MCF 10A (cell line): Measurements from ENCODE around the gene TRIM65. TPM values are rescaled to one million over a fixed set of nuclear protein-coding genes. Genes with fewer than 3 reads are reported as not detected.

ENCODE experiments used
- BruUV-seq: library from RNA; stranded (reverse); fragments of 400-500 nt; replicated peaks from 2 replicates; lab custom pipeline; 2021; lab: Mats Ljungman, UMichigan
- CTCF ChIA-PET: fragments of 300-600 bp; sonication (Branson Sonifier 250); formaldehyde crosslinking; extraction: SDS; loops from one replicate; lab custom pipeline; 2021; ENCODE audit warnings: antibody characterized with exemption, inconsistent platforms; lab: Yijun Ruan, JAX
- POLR2A ChIA-PET: fragments of 300-600, 350-650 bp; sonication (Branson Sonifier 250); formaldehyde crosslinking; extraction: SDS; loops from one replicate; lab custom pipeline; 2020; ENCODE audit warnings: antibody characterized with exemption, inconsistent platforms; lab: Yijun Ruan, JAX
- DNase-seq: peaks from one replicate; pipeline ENCODE4 v3.0.0-alpha.2; 2018; ENCODE audit not compliant: unreplicated experiment
- H3K27ac Mint-ChIP-seq: one replicate; pipeline ENCODE4 v1.8.0; 2022; ENCODE audit warnings: mild to moderate bottlenecking, low read depth, mixed read lengths; ENCODE audit not compliant: unreplicated experiment
- H3K27me3 Mint-ChIP-seq: one replicate; pipeline ENCODE4 v1.8.0; 2022; ENCODE audit warnings: mixed read lengths; ENCODE audit not compliant: insufficient read depth, unreplicated experiment
- H3K36me3 Mint-ChIP-seq: one replicate; pipeline ENCODE4 v1.8.0; 2022; ENCODE audit warnings: mild to moderate bottlenecking, moderate library complexity, mixed read lengths; ENCODE audit not compliant: insufficient read depth, unreplicated experiment
- H3K4me1 Mint-ChIP-seq: one replicate; pipeline ENCODE4 v1.8.0; 2022; ENCODE audit warnings: mixed read lengths; ENCODE audit not compliant: insufficient read depth, unreplicated experiment
- H3K4me3 Mint-ChIP-seq: one replicate; pipeline ENCODE4 v1.8.0; 2022; ENCODE audit warnings: mild to moderate bottlenecking, moderate library complexity, mixed read lengths; ENCODE audit not compliant: unreplicated experiment
- H3K9me3 Mint-ChIP-seq: one replicate; pipeline ENCODE4 v1.8.0; 2022; ENCODE audit warnings: mixed read lengths; ENCODE audit not compliant: unreplicated experiment
- intact Hi-C: fragments of 100-400 bp; cut with micrococcal nuclease; formaldehyde crosslinking; loops from 2 replicates; pipeline ENCODE4 v1.14.1; 2022
- total RNA-seq: library from RNA; stranded (reverse); gene quantifications from 2 replicates; pipeline ENCODE4 v1.2.3, GENCODE V29; 2022
- TF ChIP-seq, protein P1 (sequence below): fragments of 200-600 bp; IDR thresholded peaks from one replicate; pipeline ENCODE4 v1.8.0; 2022; ENCODE audit warnings: antibody characterized with exemption, mild to moderate bottlenecking; ENCODE audit not compliant: unreplicated experiment

The TRIM65 gene
- total RNA-seq, 1 experiment from 2014 or later: 15.9 TPM

DNA sequence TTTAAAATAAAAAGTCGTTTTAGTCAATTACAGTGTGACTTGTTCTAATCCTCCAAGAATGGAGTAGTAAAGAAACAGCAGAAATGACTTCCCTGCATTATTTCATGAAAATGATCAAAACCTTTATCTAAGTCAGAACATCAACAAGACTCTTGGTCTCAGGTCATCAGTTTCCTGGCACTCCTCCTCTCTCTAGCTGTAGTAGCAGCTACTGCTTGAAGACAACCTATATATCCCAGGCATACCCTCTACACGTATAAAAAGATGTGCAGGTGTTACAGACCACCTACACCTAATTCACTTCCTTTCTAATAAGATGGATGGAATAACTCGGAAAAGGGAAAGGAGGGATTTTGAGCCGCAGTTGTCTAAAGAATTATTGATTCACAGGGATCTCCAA lies 45.7 kb upstream of the TRIM65 start:
- H3K4me1 Mint-ChIP-seq: peaks cover 10% of the 10 kb centered on the region
- TF ChIP-seq, protein P1, sequence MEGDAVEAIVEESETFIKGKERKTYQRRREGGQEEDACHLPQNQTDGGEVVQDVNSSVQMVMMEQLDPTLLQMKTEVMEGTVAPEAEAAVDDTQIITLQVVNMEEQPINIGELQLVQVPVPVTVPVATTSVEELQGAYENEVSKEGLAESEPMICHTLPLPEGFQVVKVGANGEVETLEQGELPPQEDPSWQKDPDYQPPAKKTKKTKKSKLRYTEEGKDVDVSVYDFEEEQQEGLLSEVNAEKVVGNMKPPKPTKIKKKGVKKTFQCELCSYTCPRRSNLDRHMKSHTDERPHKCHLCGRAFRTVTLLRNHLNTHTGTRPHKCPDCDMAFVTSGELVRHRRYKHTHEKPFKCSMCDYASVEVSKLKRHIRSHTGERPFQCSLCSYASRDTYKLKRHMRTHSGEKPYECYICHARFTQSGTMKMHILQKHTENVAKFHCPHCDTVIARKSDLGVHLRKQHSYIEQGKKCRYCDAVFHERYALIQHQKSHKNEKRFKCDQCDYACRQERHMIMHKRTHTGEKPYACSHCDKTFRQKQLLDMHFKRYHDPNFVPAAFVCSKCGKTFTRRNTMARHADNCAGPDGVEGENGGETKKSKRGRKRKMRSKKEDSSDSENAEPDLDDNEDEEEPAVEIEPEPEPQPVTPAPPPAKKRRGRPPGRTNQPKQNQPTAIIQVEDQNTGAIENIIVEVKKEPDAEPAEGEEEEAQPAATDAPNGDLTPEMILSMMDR: no peak
- H3K27ac Mint-ChIP-seq: peak overlapping the region; percentile 49
- DNase-seq: no peak
- peaks cover 17% of the 10 kb centered on the region for H3K36me3 Mint-ChIP-seq
- POLR2A ChIA-PET: no interaction called here
- no peak overlapping the region for H3K4me3 Mint-ChIP-seq
- CTCF ChIA-PET: interaction anchor here (0.7 kb wide), 1 partner anchor 200 kb away, joined by 4 read pairs; no protein-coding TSS in a partner anchor
- H3K27me3 Mint-ChIP-seq: no peaks in the 10 kb centered on the region
- no peaks in the 10 kb centered on the region for H3K9me3 Mint-ChIP-seq
- no TSS peak for BruUV-seq
- intact Hi-C loops: loop anchor here (5.0 kb wide), 1 partner anchor 35 kb away; the partner anchor contains the start of genes ACOX1 and TEN1

DNA sequence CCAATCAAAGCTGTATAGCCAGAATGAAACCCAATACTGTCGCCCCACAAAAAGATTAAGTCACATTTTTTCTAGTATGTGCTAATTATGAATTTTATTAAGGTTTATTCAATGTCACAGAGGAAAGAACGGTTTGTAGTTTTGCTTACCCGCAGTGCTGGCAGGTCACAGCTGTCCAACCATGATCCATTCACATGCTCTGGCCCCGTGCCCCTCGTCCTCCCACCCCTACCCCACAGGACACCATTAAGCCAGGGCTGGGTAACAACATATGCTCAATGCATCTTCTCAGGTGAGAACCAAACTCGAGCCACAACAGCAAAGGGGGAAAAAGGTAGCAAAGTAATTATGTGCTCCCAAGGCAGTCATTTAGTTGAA lies 44.7 kb upstream of the TRIM65 start:
- ChIA-PET CTCF (interaction anchor here (0.8 to 3.3 kb wide), 2 partner anchors 64 to 72 kb away, joined by 3 to 9 read pairs; no protein-coding TSS in a partner anchor), POLR2A (interaction anchor here (0.6 to 1.3 kb wide), 12 partner anchors 8 to 158 kb away, joined by 3 to 9 read pairs (median 4); partner anchors contain the start of genes ACOX1, TEN1 and WBP2)
- no peaks in the 10 kb centered on the region for H3K9me3 Mint-ChIP-seq
- no peak for DNase-seq
- no peaks in the 10 kb centered on the region for H3K27me3 Mint-ChIP-seq
- H3K36me3 Mint-ChIP-seq: peaks cover 6% of the 10 kb centered on the region
- peaks cover 10% of the 10 kb centered on the region for H3K4me1 Mint-ChIP-seq
- no TSS peak for BruUV-seq
- intact Hi-C loops: loop anchor here (5.0 kb wide), 1 partner anchor 36 kb away; the partner anchor contains the start of genes ACOX1 and TEN1
- TF ChIP-seq, protein P1: no peak
- H3K27ac Mint-ChIP-seq: peak overlapping the region; percentile 74
- peak overlapping the region; percentile 78 for H3K4me3 Mint-ChIP-seq

DNA sequence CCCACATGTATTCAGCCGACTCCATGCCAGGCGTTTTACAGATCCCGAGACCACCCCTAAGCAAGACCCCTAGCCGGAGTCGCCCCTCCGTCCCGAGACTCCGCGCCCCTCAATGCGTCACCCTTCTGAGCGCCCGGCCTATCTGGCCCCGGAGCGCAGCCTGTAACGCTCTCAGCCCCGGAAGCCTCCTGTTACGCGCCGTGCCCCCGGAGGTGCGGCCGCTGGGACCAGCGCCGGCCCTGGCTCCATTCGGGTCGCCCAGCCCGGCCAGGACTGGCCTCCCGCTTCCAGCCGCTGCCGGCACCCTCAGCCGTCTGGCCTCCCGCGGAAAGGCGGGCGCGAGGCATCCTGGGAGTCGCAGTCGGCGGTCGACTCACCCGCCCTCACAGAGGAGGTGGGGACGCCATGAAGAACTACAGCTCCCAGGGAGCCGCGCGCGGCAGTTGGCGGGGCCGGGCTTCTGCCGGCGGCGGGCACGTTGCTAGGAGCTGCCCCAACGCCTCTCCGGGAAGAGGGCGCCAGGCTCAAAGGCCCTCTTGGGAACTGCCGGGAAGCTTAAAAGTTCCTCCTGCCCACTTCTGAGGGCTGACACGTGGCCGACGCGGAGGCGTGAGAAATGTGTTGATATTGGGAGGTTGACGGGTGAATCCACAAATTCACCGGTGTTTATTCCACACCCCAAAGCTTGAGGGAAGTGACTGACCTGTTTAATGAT lies 44.1 kb upstream of the TRIM65 start, which contains the start of gene FBF1:
Gene FBF1 (minus strand): TSS at position 316 of the 715 bp plus-strand sequence. CDS start 2,893 bp downstream, outside the sequence.
- Mint-ChIP-seq H3K27ac (peak within 1 kb of the TSS; percentile 74), H3K36me3 (peaks cover under 1% of the 10 kb centered on the region), H3K4me1 (peaks cover 10% of the 10 kb centered on the region), H3K27me3 (no peaks in the 10 kb centered on the region), H3K9me3 (no peaks in the 10 kb centered on the region), H3K4me3 (peak within 1 kb of the TSS; percentile 78)
- ChIA-PET POLR2A (interaction anchor here (0.6 to 1.3 kb wide), 14 partner anchors 9 to 466 kb away, joined by 3 to 9 read pairs (median 4); partner anchors contain the start of genes ACOX1, TEN1 and WBP2), CTCF (interaction anchor here (0.8 to 3.3 kb wide), 3 partner anchors 36 to 73 kb away, joined by 3 to 9 read pairs (median 3); partner anchors contain the start of gene MRPL38)
- peak; percentile 96 for DNase-seq
- TF ChIP-seq, protein P1: no peak
- BruUV-seq: no TSS peak
- intact Hi-C loops: loop anchor here (5.0 kb wide), 1 partner anchor 36 kb away; the partner anchor contains the start of genes ACOX1 and TEN1

DNA sequence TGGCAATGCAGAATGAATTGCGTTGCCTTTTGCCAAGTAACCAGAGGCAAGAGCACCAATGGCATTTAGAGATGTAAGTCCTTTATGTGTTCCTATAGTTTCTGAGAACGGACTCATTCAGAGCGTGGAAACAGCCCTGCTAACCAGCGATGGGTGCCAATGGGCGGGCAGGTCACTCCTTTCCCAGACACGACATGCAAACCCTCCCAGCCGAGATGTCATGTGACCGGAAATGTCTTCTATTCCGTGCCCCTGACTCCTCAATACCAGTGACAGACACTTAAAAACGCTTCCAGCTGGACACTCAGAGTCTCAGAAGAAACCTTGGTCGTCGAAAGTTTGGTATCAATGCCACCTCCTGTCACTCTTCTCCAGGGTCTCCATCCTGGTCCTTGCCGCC lies 40.9 kb upstream of the TRIM65 start:
- peaks cover 10% of the 10 kb centered on the region for H3K4me1 Mint-ChIP-seq
- H3K4me3 Mint-ChIP-seq: no peak overlapping the region
- H3K27ac Mint-ChIP-seq: no peak overlapping the region
- ChIA-PET POLR2A (no interaction called here), CTCF (interaction anchor here (0.6 kb wide), 1 partner anchor 25 kb away, joined by 3 read pairs; no protein-coding TSS in a partner anchor)
- TF ChIP-seq, protein P1: no peak
- no peaks in the 10 kb centered on the region for H3K27me3 Mint-ChIP-seq
- BruUV-seq: no TSS peak
- intact Hi-C loops: no loop called here
- DNase-seq: no peak
- no peaks in the 10 kb centered on the region for H3K36me3 Mint-ChIP-seq
- no peaks in the 10 kb centered on the region for H3K9me3 Mint-ChIP-seq
